ENCODE data around the gene PITPNM3. TPM values are rescaled to one million over a fixed set of nuclear protein-coding genes. Genes with fewer than 3 reads are reported as not detected.
"Not testable (repeated sequence)": the region's sequence is repeated elsewhere in the genome, so short reads cannot be mapped to it uniquely, and the experiment has no call there.

Gene PITPNM3
- total RNA-seq, 1 donor from 2014 or later = 15.2 TPM

DNA sequence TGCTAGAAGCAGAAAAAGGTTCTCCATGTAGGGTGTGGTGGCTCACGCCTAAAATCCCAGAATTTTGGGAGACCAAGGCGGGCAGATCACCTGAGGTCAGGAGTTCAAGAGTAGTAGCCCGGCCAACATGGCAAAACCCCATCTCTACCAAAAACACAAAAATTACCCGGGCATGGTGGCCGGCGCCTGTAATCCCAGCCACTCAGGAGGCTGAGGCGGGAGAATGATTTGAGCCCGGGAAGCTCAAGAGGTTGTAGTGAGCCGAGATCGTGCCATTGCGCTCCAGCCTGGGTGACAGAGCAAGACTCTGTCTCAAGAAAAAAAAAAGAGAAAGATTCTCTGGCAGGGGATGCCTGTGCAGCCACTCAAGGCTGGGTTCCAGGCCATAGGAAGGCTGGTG is 54.2 kb downstream of the PITPNM3 start:
- no peak for DNase-seq (ENCODE audit: low spot score)

DNA sequence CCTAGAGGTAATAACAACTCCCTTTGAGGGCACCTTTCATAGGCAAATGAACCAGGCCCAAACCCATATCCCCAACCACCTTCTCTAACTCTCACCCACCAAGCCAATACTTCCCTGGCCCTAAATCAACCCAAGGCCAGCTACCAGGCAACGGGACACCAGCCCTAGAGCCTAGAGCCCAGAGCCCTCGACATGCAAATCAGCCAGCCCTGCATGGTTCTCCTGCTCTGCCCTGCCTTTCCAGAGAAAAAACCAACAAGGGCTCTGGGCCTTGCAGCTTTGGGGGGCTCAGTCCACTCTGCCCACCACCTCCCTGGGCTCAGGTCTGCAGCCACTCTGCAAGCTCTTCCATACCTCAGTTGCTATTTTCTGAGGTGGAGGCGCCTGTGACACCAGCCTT is 55.0 kb downstream of the PITPNM3 start:
- DNase-seq (ENCODE audit: low spot score) = no peak

DNA sequence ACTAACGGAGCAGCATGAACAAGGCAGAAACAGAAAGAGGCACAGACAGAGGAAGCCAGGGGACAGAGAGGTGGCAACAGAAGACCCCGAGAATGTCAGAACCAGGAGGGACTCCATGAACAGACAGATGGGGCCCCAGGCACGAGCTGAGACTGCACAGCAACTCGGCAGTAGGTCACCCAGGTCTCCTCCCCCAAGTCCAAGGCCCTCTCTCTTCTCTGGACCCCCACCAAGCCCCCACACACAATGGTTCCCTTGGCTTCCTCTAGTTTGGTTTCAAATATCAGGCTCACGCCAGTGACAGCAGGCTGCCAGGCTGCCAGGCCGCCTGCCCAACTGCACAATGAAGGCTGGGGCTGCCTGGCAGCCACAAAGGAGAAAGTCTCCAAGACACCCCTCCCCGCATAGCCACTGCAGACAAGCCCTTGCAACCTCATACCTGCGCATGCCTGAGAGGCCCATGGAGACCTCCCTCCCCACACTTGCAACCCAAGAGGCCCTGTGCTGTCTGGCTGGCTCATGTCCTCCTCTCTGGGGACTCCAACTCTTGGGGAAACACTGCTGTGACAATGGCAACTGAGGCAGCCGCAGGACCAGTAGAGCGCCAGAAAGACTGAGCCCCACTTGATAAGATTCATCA is 57.3 kb downstream of the PITPNM3 start:
- no peak for DNase-seq (ENCODE audit: low spot score)

DNA sequence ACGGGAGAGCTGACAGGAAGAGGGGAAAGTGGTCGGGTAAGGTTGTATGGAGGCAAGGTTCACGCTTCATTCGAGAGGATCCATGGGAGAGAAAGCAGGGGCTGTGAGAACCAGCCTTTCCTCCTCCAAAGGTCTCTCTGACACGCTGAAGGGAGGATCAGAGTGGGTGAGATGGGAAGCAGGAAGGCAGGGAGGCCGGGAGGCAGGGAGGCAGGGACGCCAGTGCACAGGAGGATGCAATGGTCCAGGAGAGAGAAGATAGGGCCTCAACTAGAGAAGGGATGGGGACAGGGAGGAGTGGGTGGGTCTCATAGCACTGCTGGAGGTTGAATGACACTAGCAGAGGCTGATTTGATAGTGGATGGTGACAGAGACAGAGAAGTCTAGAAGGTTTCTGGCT is 58.0 kb downstream of the PITPNM3 start:
- no peak for DNase-seq (ENCODE audit: low spot score)

DNA sequence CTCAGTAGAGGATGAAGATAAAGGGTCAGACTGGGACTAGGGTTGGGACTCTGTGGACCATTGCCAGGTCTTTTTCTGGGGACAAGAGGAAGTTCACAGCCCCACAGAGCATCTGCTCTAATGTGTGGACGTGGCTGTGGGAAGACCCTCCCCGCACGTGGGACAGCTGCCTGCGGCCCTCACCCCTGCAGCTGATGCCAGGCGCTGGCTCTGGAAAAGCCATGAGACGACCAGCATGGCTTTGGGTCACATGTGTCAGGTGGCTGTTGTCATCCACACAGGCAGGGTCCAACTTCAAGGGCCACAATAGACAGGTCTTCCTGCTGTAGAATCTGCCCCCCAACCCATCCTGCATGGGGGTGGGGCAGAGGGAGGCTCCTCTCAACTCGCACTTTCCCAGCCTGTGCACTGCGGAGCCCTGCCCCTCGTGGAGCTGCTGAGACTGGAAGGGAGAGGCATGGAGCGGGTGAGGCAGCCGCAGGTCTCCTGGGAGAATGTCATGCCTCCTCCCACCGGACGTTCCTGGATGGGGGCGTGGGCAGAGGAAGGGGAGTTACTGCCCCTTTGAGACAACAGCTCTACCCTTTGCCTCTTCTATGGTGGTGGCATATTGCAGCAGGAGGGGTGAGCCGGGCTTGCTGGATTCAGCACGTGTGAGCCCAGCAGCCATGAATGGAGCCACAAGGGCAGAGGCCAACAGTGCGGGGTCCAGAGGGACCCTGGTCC is 58.7 kb downstream of the PITPNM3 start:
- no peak for DNase-seq (ENCODE audit: low spot score)

DNA sequence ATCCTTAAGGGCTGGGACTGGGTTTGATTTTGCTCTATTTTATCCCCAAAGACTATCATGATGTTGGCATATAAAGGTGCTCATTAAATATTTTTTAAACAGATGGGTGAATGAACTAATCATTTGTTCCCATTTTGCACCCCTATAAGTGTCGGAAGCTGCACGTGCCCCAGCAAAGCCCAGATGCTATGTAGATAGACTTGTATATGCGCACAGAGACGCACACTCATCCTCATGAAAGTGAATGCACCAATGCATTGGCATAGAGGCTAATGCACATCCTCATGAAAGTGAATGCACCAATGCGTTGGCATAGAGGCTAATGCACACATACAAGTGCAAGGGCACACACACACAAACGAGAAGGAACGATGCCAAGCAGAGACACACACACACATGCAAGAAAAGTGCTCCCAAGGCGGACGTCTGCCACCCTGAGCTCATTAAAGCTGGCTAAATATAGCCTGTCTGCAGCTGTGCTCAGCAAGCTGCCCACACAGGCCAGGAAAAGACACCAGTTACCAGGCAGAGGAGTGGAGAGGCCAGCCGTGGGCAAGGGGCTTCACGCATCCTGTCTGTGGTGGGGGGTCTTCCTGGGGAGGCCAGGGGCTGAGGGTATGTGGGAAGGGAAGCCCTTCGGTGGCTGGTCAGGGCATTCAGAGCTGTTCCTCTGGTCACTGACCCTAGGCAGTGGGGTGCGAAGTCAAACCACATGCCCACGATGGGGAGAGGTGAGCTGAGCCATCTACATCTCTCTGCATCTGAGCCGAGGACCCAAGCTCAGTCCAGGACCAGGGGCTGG is 59.5 kb downstream of the PITPNM3 start:
- no peak for DNase-seq (ENCODE audit: low spot score)

DNA sequence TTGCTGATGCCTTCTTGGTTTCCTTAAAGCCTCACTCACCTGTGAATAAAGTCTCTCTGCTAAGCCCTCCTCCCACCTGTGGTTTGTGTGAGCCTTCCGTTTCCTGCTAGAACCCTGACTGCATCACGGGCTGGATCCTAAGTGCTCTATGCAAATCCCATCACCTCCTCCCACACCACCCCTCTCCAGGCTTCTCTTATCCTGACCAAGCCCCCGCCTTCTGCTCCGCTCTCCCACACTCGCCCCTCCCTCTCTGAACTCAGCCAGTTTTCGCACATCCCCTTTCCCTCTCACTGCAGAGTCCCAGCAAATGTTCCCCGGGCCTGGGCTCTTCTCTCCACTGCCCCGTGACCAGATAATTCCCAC is 60.3 kb downstream of the PITPNM3 start:
- DNase-seq (ENCODE audit: low spot score) = no peak

DNA sequence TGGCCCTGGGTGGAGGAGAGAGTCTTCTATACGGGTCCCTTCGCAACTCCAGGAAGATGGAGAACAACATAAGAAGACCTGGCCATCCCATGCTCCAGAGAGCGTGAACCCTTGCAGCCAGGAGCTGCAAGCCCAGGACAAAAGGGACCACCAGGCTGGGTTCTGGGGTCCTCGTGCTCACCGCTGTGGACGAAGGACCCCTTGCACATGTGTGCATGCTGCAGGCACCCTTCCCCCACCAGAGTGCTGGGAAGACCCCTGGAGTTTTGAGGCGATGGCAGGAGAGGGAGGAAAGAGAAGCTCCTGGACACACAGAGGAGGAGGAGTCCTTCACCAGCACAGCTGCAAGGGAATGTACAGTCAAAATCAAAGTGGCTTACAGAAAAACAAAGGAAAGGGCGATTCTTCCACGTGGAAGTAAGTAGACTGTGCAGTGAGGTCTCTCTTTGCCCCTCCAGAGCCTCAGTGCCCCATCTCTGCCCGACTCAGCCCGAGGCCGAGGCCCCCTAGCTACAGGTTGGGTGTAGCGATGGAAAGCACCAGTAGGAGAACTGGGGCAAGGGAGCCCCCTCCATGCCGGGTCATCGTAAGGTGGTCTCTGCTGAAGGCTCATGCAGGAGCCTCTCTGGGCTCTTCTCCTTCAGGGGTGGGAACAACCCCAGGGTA is 60.8 kb downstream of the PITPNM3 start:
- DNase-seq (ENCODE audit: low spot score) = no peak

DNA sequence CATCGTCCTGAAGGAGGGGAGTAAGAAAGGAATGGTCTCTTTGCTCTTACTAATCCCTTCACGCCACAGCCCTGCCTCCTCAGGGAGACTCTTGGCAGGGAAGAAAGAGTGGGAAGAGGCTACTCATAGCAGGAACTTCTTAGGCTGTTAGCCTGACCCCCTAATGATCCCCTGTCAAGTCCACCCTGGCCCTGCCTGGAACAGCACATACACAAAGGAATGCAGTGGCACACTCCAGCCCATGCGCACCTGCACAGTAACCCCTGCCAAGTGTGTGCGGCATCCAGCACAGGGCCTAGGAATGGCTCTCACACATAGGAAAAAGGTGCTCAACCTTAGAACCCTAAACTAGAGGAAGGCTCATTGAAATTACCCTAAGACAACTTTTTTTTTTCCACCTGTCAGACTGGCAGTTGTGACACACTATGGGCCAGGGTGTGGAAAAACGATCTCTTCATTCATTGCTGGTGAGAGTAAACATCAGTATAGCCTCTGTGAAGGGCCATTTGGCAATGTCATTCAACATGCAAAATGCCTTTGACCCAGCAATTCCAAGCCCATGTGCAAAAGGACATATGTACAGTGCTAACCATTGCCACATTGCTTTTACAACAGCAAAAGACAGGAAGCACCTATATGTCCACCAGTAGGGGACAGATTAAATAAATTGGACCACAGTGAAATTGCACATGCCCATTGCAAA is 62.0 kb downstream of the PITPNM3 start:
- DNase-seq (ENCODE audit: low spot score) = no peak

DNA sequence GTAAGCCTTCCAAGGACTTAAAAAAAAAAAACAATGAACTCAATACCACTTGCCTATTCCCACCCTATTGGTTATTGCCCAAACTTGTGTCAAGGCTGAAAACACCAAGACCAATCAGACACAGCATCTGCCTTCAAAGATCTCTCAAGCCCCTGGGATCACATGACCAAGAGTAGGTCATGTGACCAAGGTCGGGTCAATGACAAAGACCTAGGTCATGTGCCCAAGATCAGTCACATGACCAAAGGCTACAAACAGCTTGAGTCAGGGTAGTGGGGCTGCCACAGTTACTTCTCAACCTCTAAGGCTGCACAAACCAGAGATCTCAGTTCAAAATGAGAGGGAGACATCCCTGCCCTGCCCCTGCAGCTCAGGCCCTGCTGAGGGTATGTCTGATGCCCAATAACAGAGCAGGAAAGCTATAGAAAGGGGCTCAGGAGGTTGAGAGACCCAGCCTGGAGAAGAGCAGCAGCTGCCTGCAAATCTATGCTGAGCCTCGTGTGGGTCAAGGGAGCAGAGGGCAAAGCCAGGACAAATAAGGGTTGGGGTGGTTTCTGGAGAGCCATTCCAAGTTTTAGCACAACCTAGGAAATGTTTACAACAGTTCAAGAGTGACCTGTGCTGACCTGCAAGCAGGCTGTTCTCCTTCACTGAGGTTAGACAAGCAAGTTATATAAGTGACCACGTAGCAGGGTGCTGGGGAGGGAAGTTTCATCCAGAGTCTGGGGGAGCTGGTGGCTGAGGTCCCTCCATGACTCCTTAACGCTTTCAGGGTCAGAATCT is 63.3 kb downstream of the PITPNM3 start:
- no peak for DNase-seq (ENCODE audit: low spot score)

DNA sequence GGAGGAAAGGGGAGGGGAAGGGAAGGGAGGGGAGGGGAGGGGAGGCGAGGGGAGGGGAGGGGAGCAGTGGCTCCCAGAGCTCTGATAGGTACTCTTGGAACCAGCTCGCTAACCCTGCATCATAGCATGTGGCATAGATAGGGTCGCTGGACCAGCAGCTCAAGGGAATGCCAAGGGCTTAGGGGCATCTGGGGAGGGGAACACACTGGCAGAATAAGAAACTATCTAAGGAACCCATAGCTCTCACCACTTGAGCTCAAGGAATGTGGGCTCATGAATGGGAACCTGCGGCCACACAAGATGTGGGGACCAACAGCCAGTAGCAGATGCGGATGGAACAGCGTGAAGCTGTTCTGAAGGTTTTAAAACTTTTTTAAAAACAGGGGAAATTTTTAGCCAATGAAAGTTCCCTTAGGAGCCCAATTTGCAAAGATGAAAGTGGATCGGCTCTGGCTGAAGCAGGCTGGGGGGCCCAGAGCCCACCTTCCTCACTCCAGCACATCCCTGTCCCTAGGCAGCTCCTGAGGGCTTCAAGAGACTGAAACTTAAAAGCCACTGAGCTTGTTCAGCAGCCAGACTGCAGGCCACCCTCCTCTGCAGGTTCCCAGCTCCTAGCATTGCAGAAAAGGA is 65.2 kb downstream of the PITPNM3 start:
- no peak for DNase-seq (ENCODE audit: low spot score)

DNA sequence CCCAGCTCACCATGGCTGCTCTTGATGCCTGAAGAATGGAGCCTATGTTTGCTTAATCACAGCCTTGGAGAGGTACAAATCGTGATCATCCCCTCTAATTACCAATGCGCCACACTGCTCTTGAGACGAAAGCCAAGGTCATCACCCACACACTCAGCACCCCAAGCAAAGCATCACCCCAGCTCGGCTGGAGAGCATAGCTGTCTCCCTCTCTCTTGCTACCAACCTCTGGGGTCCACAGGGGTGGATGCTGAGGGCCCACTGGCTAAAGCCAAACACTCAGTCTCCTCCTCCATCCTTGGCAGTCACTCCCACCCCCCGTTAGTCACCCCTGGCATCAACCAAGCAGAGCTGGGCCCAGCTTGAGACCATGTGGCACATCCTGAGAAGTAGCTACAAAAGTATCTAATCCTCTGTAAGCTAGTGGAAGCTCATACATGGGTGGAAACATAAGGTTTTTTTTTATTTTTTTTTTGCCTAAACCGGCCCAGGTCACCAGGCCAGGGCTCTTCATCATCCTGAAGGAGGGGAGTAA is 67.3 kb downstream of the PITPNM3 start:
- no peak for DNase-seq (ENCODE audit: low spot score)

DNA sequence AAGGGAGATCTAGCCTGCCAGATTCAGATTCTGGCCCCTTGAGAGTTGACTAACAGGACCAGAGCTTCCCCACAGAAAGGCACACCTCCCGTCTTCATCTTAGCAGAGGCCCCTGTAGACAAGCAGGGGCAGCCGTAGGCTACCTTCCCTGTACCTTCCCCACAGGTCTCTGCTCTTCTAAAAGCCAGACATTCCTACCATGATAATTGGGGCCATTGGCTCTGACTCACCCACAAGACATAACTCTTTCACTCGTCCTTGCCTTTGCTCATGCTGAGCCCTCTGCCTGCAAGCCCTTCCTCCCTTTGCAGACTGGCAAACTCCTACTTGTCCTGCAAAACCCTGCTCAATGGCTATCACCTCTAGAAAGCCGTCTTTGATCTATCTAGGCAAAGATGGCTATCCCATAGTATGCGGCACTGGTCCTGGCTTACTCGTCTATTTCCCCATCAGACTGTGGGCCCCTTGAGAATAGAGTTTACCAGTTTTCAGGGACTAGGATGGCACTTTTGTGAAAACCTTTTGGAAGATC is 68.3 kb downstream of the PITPNM3 start:
- no peak for DNase-seq (ENCODE audit: low spot score)

DNA sequence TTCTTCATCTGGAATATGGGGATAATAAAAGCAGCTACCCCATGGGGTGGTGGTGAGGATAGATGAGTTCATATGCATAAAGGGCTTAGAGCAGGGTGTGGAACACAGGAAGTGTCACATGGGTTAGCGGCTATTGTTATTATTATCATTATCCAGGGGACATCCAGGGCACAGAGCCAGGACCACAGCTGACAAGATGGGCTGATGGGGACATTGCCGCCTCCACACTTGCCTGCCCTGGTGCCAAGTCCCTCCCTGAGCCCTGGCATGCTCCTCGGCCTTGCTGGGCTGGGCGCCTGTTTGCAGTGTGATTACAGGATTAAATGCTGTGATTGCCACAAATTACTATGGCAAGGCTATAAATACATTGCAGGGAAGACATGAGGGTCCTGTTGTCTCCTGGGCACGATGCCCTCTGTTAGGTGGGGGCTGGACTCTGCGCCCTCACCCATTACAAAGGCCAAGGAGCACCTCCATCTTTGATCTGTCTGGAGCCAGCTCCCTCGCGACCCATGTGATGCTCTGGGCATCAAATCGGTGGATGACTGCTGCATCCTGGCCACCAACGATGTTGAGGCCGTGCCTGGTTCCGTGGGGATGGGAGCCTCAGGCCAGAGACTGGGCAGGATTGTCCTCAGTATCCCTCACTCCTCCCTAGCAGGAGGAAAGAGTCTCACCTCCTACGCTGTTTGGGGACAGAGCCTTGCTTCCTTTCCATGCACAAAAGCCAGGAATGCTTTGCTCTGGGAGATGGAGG is 68.9 kb downstream of the PITPNM3 start:
- DNase-seq (ENCODE audit: low spot score) = peak; percentile 20

DNA sequence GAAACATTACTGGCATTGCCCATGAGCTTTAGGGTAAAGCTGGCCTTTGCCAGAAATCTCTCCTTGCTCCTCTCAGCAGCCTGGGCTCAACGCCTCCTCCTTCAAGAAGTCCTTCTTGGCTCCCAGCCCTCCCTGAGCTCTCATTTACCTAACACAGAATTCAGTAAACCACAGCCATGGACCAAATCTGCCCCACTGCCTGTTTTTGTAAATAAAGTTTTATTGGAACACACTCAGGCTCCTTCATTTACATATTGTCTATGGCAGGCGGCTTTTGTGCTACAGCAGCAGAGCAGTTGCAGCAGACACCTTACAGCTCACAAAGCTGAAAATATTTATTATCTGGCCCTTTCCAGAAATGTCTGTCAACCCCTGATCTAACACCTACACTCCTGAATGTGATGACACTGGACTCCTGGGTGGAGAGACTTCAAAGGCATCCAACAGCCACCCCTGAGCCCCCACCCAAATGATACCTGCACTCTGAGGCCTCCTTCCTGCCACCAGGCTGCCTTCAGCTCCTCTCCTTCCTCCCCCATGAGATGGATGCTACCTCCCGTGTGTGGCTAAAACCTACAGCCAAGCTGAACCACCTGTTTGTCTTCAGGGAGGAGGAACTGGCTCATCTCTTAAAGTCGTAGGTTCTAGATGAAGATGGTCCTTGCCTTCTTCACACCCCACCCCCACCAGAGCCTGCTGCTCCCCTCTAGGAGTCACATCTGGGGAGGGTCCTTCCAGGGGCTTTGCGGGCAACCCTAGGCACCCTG is 70.5 kb downstream of the PITPNM3 start:
- DNase-seq (ENCODE audit: low spot score) = no peak

DNA sequence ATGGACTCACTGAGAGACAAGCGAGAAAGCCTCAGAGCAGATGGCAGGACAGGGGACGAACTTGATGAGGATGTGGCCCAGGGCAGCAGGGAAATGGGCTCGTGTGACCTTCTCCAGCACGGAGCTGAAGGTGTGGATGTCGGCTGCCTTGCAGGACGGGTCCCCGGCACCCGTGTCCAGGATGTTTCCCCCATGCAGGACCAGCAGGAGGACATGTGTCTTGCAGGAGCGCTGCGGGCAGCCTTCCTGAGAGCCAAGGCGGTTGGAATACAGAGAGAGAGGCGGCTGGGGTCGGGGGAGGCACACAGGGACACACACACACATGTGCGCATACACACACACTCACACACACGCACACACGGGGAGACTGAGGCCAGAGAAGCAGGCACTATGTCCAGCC is 72.8 kb downstream of the PITPNM3 start:
- no peak for DNase-seq (ENCODE audit: low spot score)

DNA sequence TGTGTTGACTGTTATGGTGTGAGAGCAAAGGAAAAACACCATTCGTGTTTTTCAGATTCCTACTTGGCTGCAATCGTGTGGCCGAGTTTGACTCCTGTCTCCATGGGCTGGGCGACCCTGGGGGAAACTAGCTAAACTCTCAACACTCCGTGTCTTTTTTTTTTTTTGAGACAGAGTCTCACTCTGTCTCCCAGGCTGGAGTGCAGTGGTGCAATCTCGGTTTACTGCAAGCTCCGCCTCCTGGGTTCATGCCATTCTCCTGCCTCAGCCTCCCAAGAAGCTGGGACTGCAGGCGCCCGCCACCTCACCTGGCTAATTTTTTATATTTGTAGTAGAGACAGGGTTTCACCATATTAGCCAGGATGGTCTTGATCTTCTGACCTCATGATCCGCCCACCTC is 73.6 kb downstream of the PITPNM3 start:
- not testable (repeated sequence) for DNase-seq (ENCODE audit: low spot score)

DNA sequence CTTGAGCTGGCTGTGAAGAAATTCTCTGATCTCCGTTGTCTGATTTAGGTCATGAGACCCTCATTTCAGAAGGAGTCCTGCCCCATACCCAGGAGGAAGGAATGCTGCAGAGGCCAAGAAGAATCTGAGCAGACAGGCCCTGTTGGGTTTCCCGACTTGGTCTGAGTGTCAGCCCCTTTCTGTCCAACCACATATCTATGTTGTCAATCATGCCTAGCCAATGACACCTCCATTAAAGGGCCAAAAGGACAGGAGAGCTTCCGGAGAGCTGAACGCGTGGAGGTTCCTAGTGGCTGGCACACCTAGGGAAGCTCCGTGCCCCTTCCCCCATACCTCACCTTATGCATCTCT is 74.3 kb downstream of the PITPNM3 start:
- no peak for DNase-seq (ENCODE audit: low spot score)

DNA sequence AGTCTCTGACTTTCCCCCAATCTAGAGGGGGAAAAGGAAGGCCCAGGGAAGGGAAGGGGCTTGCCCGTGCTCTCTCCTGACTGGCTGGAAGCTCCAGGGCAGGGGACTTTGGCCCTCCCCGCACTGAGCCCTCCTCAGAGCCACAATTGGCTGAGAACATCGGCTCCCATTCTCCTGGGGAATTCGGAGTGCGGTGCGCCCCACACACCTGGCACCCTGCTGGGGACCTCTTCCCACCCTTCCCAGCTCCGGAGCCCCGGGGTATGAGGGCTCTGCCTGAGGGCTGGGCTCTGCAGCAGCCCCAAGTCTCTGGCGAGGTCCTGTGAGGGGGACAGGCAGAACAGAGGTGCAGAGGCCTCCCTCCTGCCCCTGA is 76.1 kb downstream of the PITPNM3 start:
- no peak for DNase-seq (ENCODE audit: low spot score)

All from mucosa of gallbladder (tissue), 1 donor.